Endodermal cell (in vitro differentiated cells): ENCODE measurements around the gene TBC1D19. TPM values are rescaled to one million over a fixed set of nuclear protein-coding genes. Genes with fewer than 3 reads are reported as not detected.

ENCODE experiments used
- DNase-seq: peaks from one replicate; pipeline ENCODE4 v3.0.0-alpha.2; 2017
- H3K27ac ChIP-seq: 2 replicates; pipeline ENCODE4 v1.5.1; 2013; ENCODE audit warnings: mild to moderate bottlenecking, low read depth, low read length, moderate library complexity
- H3K27me3 ChIP-seq: 2 replicates; pipeline ENCODE4 v1.6.1; 2013; ENCODE audit warnings: mild to moderate bottlenecking, low read length, moderate library complexity; ENCODE audit not compliant: insufficient read depth, control insufficient read depth, poor library complexity, severe bottlenecking
- H3K36me3 ChIP-seq: 2 replicates; pipeline ENCODE4 v1.7.0; 2013; ENCODE audit warnings: mild to moderate bottlenecking, low read length, moderate library complexity; ENCODE audit not compliant: control insufficient read depth, insufficient read depth
- H3K4me1 ChIP-seq: one replicate; pipeline ENCODE4 v1.7.0; 2013; ENCODE audit warnings: low read length; ENCODE audit not compliant: control insufficient read depth, insufficient read depth
- H3K4me3 ChIP-seq: 2 replicates; pipeline ENCODE4 v1.5.1; 2013; ENCODE audit warnings: mild to moderate bottlenecking, low read length, moderate library complexity
- H3K9ac ChIP-seq: 2 replicates; pipeline ENCODE4 v1.6.1; 2013; ENCODE audit warnings: mild to moderate bottlenecking, low read length, moderate library complexity; ENCODE audit not compliant: poor library complexity, severe bottlenecking; ENCODE audit errors: extremely low read depth
- H3K9me3 ChIP-seq: 2 replicates; pipeline ENCODE4 v1.6.1; 2013; ENCODE audit warnings: mild to moderate bottlenecking, low read length, moderate library complexity; ENCODE audit not compliant: control insufficient read depth
- H3K27ac Mint-ChIP-seq: 2 replicates; pipeline ENCODE4 v1.8.0; 2020; ENCODE audit warnings: mixed read lengths
- H3K27me3 Mint-ChIP-seq: 2 replicates; pipeline ENCODE4 v1.8.0; 2021; ENCODE audit warnings: mild to moderate bottlenecking, mixed read lengths; ENCODE audit not compliant: insufficient read depth
- H3K36me3 Mint-ChIP-seq: 2 replicates; pipeline ENCODE4 v1.8.0; 2020; ENCODE audit warnings: low read depth, mixed read lengths
- H3K4me1 Mint-ChIP-seq: 2 replicates; pipeline ENCODE4 v1.8.0; 2020; ENCODE audit warnings: mixed read lengths
- H3K4me3 Mint-ChIP-seq: 2 replicates; pipeline ENCODE4 v1.8.0; 2020; ENCODE audit warnings: mild to moderate bottlenecking, moderate library complexity, mixed read lengths
- H3K9me3 Mint-ChIP-seq: 2 replicates; pipeline ENCODE4 v1.8.0; 2020; ENCODE audit warnings: mild to moderate bottlenecking, mixed read lengths
- WGBS, 2 experiments: methylation state at CpG; one replicate each; pipeline versions ENCODE4 v1.1.5 to v1.1.7; 2013; ENCODE audit warnings: missing lambda C conversion rate in 2 of 2, mixed read lengths in 1 of 2; ENCODE audit not compliant: insufficient coverage in 1 of 2, insufficient read length in 1 of 2; 5-methylcytosine and 5-hydroxymethylcytosine counted together
- total RNA-seq, 2 donors: library from RNA; stranded (reverse); fragmentation: NEBNext Ultra II Directional in 1 of 2; extraction: Animal tissue kit (Norgen Biotek cat#: 25700) in 1 of 2; gene quantifications; 2 replicates in 1 of 2; 3 replicates in 1 of 2; pipeline ENCODE4 v1.2.1, GENCODE V29; 2021
- TF ChIP-seq, protein P1 (sequence below): fragments of 200-600 bp; sonication (generic); conservative IDR thresholded peaks from 2 replicates; pipeline ENCODE4 v1.5.0; 2021; ENCODE audit warnings: antibody characterized with exemption, mild to moderate bottlenecking

TBC1D19 gene
- total RNA-seq, 2 donors from 2014 or later: 7.0 to 9.9 TPM

DNA sequence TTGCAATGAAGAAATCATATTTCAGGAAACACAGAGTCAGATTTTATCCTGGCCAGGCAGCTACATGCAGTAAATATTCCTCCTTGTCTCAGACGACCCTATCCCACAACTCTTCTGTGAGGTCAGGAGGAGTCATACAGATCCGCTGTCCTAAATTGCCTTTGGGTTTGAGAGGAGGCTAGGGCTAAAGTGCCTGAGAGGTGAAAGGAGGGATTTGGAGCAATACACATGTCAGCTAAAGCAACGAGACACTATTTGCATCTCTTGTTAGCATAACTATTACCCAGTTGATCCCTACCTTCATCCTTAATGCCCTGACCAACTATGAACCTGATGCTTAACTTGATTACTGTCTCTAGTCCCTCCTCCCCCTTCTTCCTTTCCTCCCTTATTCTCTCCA lies 98.6 kb downstream of the TBC1D19 start:
- no peak overlapping the region for H3K4me3 ChIP-seq
- no peaks in the 10 kb centered on the region for H3K4me1 Mint-ChIP-seq
- 71% methylated on average over 2 to 3 of the region's 3 CpGs for WGBS, 2 experiments
- no peak for DNase-seq
- H3K9ac ChIP-seq: no peak overlapping the region
- no peak overlapping the region for H3K27ac ChIP-seq
- peaks cover 36% of the 10 kb centered on the region for H3K9me3 Mint-ChIP-seq
- TF ChIP-seq, protein P1, sequence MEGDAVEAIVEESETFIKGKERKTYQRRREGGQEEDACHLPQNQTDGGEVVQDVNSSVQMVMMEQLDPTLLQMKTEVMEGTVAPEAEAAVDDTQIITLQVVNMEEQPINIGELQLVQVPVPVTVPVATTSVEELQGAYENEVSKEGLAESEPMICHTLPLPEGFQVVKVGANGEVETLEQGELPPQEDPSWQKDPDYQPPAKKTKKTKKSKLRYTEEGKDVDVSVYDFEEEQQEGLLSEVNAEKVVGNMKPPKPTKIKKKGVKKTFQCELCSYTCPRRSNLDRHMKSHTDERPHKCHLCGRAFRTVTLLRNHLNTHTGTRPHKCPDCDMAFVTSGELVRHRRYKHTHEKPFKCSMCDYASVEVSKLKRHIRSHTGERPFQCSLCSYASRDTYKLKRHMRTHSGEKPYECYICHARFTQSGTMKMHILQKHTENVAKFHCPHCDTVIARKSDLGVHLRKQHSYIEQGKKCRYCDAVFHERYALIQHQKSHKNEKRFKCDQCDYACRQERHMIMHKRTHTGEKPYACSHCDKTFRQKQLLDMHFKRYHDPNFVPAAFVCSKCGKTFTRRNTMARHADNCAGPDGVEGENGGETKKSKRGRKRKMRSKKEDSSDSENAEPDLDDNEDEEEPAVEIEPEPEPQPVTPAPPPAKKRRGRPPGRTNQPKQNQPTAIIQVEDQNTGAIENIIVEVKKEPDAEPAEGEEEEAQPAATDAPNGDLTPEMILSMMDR: no peak
- peaks cover 35% of the 10 kb centered on the region for H3K36me3 Mint-ChIP-seq
- H3K27me3 Mint-ChIP-seq: no peaks in the 10 kb centered on the region
- H3K4me3 Mint-ChIP-seq: no peak overlapping the region
- H3K27me3 ChIP-seq: no peaks in the 10 kb centered on the region
- H3K9me3 ChIP-seq: peaks cover 28% of the 10 kb centered on the region
- H3K27ac Mint-ChIP-seq: no peak overlapping the region
- H3K4me1 ChIP-seq: no peaks in the 10 kb centered on the region
- H3K36me3 ChIP-seq: no peaks in the 10 kb centered on the region

DNA sequence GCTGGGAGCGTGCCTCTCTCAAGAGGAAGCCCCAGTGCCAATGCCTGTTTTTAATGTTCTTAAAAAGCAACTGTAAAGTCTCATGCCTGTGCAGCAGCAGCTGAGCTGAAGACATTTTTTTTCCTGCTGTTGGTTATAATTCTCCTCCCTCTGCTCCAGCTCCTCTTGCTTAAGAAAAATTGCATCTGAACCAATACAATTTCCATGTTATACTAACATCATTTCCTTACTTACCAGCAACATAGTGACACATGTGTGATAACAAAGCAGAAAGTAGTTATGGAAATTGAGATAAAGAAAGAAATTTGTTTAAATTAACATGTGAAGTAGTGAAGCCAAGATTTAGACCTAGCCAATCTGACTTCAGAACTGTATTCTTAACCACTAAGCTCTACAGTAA lies 101.4 kb downstream of the TBC1D19 start:
- H3K36me3 ChIP-seq: no peaks in the 10 kb centered on the region
- no peaks in the 10 kb centered on the region for H3K27me3 ChIP-seq
- no peaks in the 10 kb centered on the region for H3K4me1 Mint-ChIP-seq
- H3K27ac Mint-ChIP-seq: no peak overlapping the region
- no peaks in the 10 kb centered on the region for H3K4me1 ChIP-seq
- 90 to 100% methylated on average over 1 of the region's 1 CpG for WGBS, 2 experiments
- no peak overlapping the region for H3K27ac ChIP-seq
- H3K9ac ChIP-seq: no peak overlapping the region
- H3K9me3 Mint-ChIP-seq: peaks cover 8% of the 10 kb centered on the region
- H3K9me3 ChIP-seq: peaks cover 8% of the 10 kb centered on the region
- peaks cover 7% of the 10 kb centered on the region for H3K36me3 Mint-ChIP-seq
- no peak overlapping the region for H3K4me3 Mint-ChIP-seq
- DNase-seq: no peak
- no peak overlapping the region for H3K4me3 ChIP-seq
- no peaks in the 10 kb centered on the region for H3K27me3 Mint-ChIP-seq
- TF ChIP-seq, protein P1: no peak

DNA sequence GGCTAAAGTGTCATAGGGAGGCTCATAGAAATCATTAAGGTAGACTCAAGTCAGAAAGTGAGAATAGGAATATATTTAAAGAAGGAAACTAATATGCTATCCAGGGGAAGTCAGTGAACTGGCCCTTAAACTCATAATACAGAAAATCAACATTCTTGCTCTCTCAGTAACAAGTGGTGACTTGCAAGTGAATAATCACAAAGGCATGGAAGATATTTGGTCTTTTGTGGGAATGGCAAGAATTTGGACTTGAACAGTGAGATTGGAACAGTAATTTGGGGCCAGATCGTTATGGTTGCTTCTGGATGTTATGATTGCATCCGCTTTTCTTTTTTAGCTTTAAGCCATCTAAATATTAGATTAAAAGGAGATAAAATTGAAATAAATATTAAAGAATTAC lies 103.8 kb downstream of the TBC1D19 start:
- no peaks in the 10 kb centered on the region for H3K9me3 ChIP-seq
- no peak overlapping the region for H3K27ac ChIP-seq
- Mint-ChIP-seq H3K4me1 (no peaks in the 10 kb centered on the region), H3K27me3 (no peaks in the 10 kb centered on the region), H3K27ac (no peak overlapping the region), H3K4me3 (no peak overlapping the region), H3K36me3 (peaks cover 19% of the 10 kb centered on the region), H3K9me3 (peaks cover 14% of the 10 kb centered on the region)
- H3K9ac ChIP-seq: no peak overlapping the region
- TF ChIP-seq, protein P1: no peak
- H3K27me3 ChIP-seq: no peaks in the 10 kb centered on the region
- no peak overlapping the region for H3K4me3 ChIP-seq
- 95% methylated on average over 2 of the region's 2 CpGs; no CpG with 5 or more reads in 1 of the 2 experiments for WGBS, 2 experiments
- DNase-seq: no peak
- H3K36me3 ChIP-seq: peaks cover 8% of the 10 kb centered on the region
- H3K4me1 ChIP-seq: no peaks in the 10 kb centered on the region
